HCT116 (cell line): ENCODE measurements around the gene THSD7B. TPM values are rescaled to one million over a fixed set of nuclear protein-coding genes. Genes with fewer than 3 reads are reported as not detected.
"Not testable (repeated sequence)": the region's sequence is repeated elsewhere in the genome, so short reads cannot be mapped to it uniquely, and the experiment has no call there.

Experiments used
- ATAC-seq: fragments of 200-7000 bp; cut with Tn5 transposase; 2 replicates; pipeline ENCODE4 v1.9.1; 2020; ENCODE audit warnings: mild to moderate bottlenecking, moderate library complexity
- BruUV-seq: library from RNA; stranded (reverse); fragments of 400-500 nt; replicated peaks from 2 replicates; lab custom pipeline; 2021; lab: Mats Ljungman, UMichigan
- CTCF ChIA-PET: fragments of 300-600 bp; sonication (Branson Sonifier 250); formaldehyde crosslinking; loops from one replicate; lab custom pipeline; 2021; ENCODE audit warnings: antibody characterized with exemption; lab: Charles Lee
- POLR2A ChIA-PET: fragments of 300-600, 350-600 bp; sonication (Branson Sonifier 250); formaldehyde crosslinking; loops from one replicate; lab custom pipeline; 2021; ENCODE audit warnings: antibody characterized with exemption; lab: Charles Lee
- RAD21 ChIA-PET, 2 experiments: fragments of 300-600 bp; sonication (Branson Sonifier 250); formaldehyde crosslinking; loops; one replicate each; lab custom pipeline; 2023; ENCODE audit warnings: low total read pairs in 2 of 2; ENCODE audit not compliant: uncharacterized antibody in 2 of 2, unreplicated experiment in 2 of 2, low non-redundant PET in 1 of 2; lab: Charles Lee
- DNase-seq: peaks from one replicate; pipeline ENCODE4 v3.0.0-alpha.2; 2010; ENCODE audit warnings: low read depth, low spot score
- H2AFZ ChIP-seq: fragments of 200-600 bp; shearing (Covaris generic), sonication (generic); 2 replicates; pipeline ENCODE4 v1.6.1; 2017; ENCODE audit warnings: low read depth, mixed run types, mixed read lengths, antibody characterized with exemption, low read length; ENCODE audit not compliant: poor library complexity, severe bottlenecking
- H3K27ac ChIP-seq: 2 replicates; pipeline ENCODE4 v1.5.1; 2012; ENCODE audit warnings: low read depth, low read length
- H3K27me3 ChIP-seq: fragments of 200-600 bp; sonication (generic); 2 replicates; pipeline ENCODE4 v1.6.1; 2016; ENCODE audit warnings: mixed run types, low read length, mixed read lengths; ENCODE audit not compliant: insufficient read depth
- H3K36me3 ChIP-seq, 2 experiments: fragments of 200-500 bp in 1 of 2; fragments of 200-600 bp in 1 of 2; sonication (Bioruptor generic) in 1 of 2; sonication (generic) in 1 of 2; 2 replicates each; pipeline versions ENCODE4 v1.5.1 to v1.6.1; 2014 to 2016; ENCODE audit warnings: low read length in 2 of 2, inconsistent platforms in 1 of 2, mixed read lengths in 1 of 2, mixed run types in 1 of 2; ENCODE audit not compliant: insufficient read depth in 2 of 2, control insufficient read depth in 1 of 2
- H3K4me1 ChIP-seq, 2 experiments: fragments of 200-600 bp in 1 of 2; sonication (generic) in 1 of 2; 2 replicates each; pipeline versions ENCODE4 v1.5.1 to v1.6.1; 2012 to 2017; ENCODE audit warnings: low read length in 2 of 2, inconsistent platforms in 1 of 2, mild to moderate bottlenecking in 1 of 2, mixed read lengths in 1 of 2, mixed run types in 1 of 2, moderate library complexity in 1 of 2; ENCODE audit not compliant: insufficient read depth in 2 of 2, control insufficient read depth in 1 of 2
- H3K4me2 ChIP-seq: fragments of 200-600 bp; sonication (generic); 2 replicates; pipeline ENCODE4 v1.6.1; 2017; ENCODE audit warnings: mixed run types, low read length, mixed read lengths
- H3K4me3 ChIP-seq, 2 experiments: fragments of 200-600 bp in 1 of 2; sonication (generic) in 1 of 2; replicated peaks in 1 of 2; 2 replicates each; pipeline ENCODE4 v1.5.1; 2011 to 2016; ENCODE audit warnings: low read length in 2 of 2, control low read depth in 1 of 2, low read depth in 1 of 2, mild to moderate bottlenecking in 1 of 2, mixed read lengths in 1 of 2, mixed run types in 1 of 2
- H3K79me2 ChIP-seq: fragments of 200-600 bp; sonication (generic); 2 replicates; pipeline ENCODE4 v1.6.1; 2017; ENCODE audit warnings: mild to moderate bottlenecking, mixed run types, low read length, moderate library complexity, mixed read lengths; ENCODE audit not compliant: insufficient read depth
- H3K9ac ChIP-seq: fragments of 200-600 bp; sonication (generic); 2 replicates; pipeline ENCODE4 v1.6.1; 2016; ENCODE audit warnings: low read length, mixed read lengths
- H3K9me2 ChIP-seq: fragments of 200-600 bp; sonication (generic), shearing (Covaris generic); 2 replicates; pipeline ENCODE4 v1.6.1; 2017; ENCODE audit warnings: mixed run types, mild to moderate bottlenecking, moderate library complexity; ENCODE audit not compliant: insufficient read depth
- H3K9me3 ChIP-seq, 2 experiments: fragments of 200-500 bp in 1 of 2; fragments of 200-600 bp in 1 of 2; sonication (Bioruptor generic) in 1 of 2; sonication (generic) in 1 of 2; 2 replicates each; pipeline ENCODE4 v1.6.1; 2014 to 2017; ENCODE audit warnings: low read length in 2 of 2, mixed read lengths in 2 of 2, inconsistent platforms in 1 of 2, low read depth in 1 of 2, mild to moderate bottlenecking in 1 of 2, mixed run types in 1 of 2, moderate library complexity in 1 of 2; ENCODE audit not compliant: control insufficient read depth in 1 of 2, insufficient read depth in 1 of 2
- H4K20me1 ChIP-seq: fragments of 200-600 bp; sonication (generic), shearing (Covaris generic); 2 replicates; pipeline ENCODE4 v1.6.1; 2017; ENCODE audit warnings: mixed run types, mild to moderate bottlenecking, moderate library complexity; ENCODE audit not compliant: insufficient read depth
- ATF3 ChIP-seq: IDR thresholded peaks from 2 replicates; pipeline ENCODE4 v1.6.1; 2012
- ELF1 ChIP-seq: IDR thresholded peaks from 2 replicates; pipeline ENCODE4 v1.6.1; 2012; ENCODE audit warnings: low read depth, borderline replicate concordance
- EZH2 ChIP-seq: fragments of 200-600 bp; sonication (generic); IDR thresholded peaks from 2 replicates; pipeline ENCODE4 v1.6.1; 2017; ENCODE audit warnings: antibody characterized with exemption, mixed run types
- EZH2phosphoT487 ChIP-seq: fragments of 200-600 bp; IDR thresholded peaks from 2 replicates; pipeline ENCODE4 v1.6.1; 2018; ENCODE audit warnings: antibody characterized with exemption, borderline replicate concordance
- POLR2A ChIP-seq: IDR thresholded peaks from 2 replicates; pipeline ENCODE4 v1.7.0; 2011; ENCODE audit warnings: borderline replicate concordance; ENCODE audit not compliant: insufficient read depth, insufficient read length; ENCODE audit errors: extremely low read depth
- REST ChIP-seq: IDR thresholded peaks from 2 replicates; pipeline ENCODE4 v1.6.1; 2012; ENCODE audit warnings: low read depth
- SIN3A ChIP-seq: IDR thresholded peaks from 2 replicates; pipeline ENCODE4 v1.6.1; 2012; ENCODE audit warnings: low read depth
- TCF7L2 ChIP-seq: IDR thresholded peaks from 2 replicates; pipeline ENCODE4 v1.7.0; 2011; ENCODE audit warnings: borderline replicate concordance, inconsistent platforms; ENCODE audit not compliant: insufficient read depth, insufficient read length; ENCODE audit errors: extremely low read depth
- YY1 ChIP-seq: IDR thresholded peaks from 2 replicates; pipeline ENCODE4 v1.6.1; 2011; ENCODE audit warnings: low read length, low read depth, moderate library complexity, mild to moderate bottlenecking; ENCODE audit not compliant: insufficient replicate concordance; ENCODE audit errors: extremely low read depth
- ZBTB33 ChIP-seq: IDR thresholded peaks from 2 replicates; pipeline ENCODE4 v1.6.1; 2011; ENCODE audit warnings: mild to moderate bottlenecking, low read length, moderate library complexity; ENCODE audit not compliant: insufficient replicate concordance; ENCODE audit errors: extremely low read depth
- ZFX ChIP-seq: fragments of 450-650 bp; IDR thresholded peaks from 2 replicates; pipeline ENCODE4 v1.6.1; 2017
- ZNF274 ChIP-seq: fragments of 200-500 bp; sonication (Bioruptor generic); IDR thresholded peaks from 2 replicates; pipeline ENCODE4 v1.6.1; 2014; ENCODE audit warnings: mild to moderate bottlenecking, low read depth, low read length, inconsistent platforms
- intact Hi-C: fragments of 100-400 bp; cut with micrococcal nuclease; formaldehyde crosslinking; loops from 2 replicates; pipeline ENCODE4 v1.10.0; 2022
- total RNA-seq: library from RNA; stranded (reverse); gene quantifications from one replicate; pipeline ENCODE4 v1.2.1, GENCODE V29; 2021; ENCODE audit not compliant: unreplicated experiment

Gene THSD7B
- total RNA-seq, 1 experiment from 2014 or later: not detected

GRCh38 chr2:137096187-137096586 is 330.8 kb downstream of the THSD7B start (continued):
- TF ChIP-seq REST (no peak), EZH2 (no peak), TCF7L2 (no peak), YY1 (no peak), POLR2A (no peak), EZH2phosphoT487 (no peak), ZBTB33 (no peak), ZNF274 (no peak)

GRCh38 chr2:137096693-137097092 is 331.3 kb downstream of the THSD7B start:
- ChIA-PET CTCF (no interaction called here), RAD21 (no interaction called here), POLR2A (no interaction called here)
- H3K9ac ChIP-seq: no peak overlapping the region
- H3K4me2 ChIP-seq: no peak overlapping the region
- DNase-seq (no peak), ATAC-seq (no peak)
- H3K79me2 ChIP-seq: no peaks in the 10 kb centered on the region
- H3K9me3 ChIP-seq: peaks cover 0 to 8% of the 10 kb centered on the region in 2 experiments; a peak in 1 of 4 replicates
- no peak overlapping the region for H3K4me3 ChIP-seq
- intact Hi-C loops: no loop called here
- H2AFZ ChIP-seq: no peak overlapping the region
- H3K9me2 ChIP-seq: no peaks in the 10 kb centered on the region
- no peak overlapping the region for H3K27ac ChIP-seq
- no peaks in the 10 kb centered on the region for H3K27me3 ChIP-seq
- H3K4me1 ChIP-seq: no peaks in the 10 kb centered on the region
- TF ChIP-seq ELF1 (no peak), ZFX (no peak), ATF3 (no peak), SIN3A (no peak)
- no peaks in the 10 kb centered on the region for H3K36me3 ChIP-seq
- no peaks in the 10 kb centered on the region for H4K20me1 ChIP-seq
- no TSS peak for BruUV-seq

GRCh38 chr2:137101814-137102213 is 336.5 kb downstream of the THSD7B start:
- DNase-seq, H3K9me2 ChIP-seq, CTCF ChIA-PET, H3K27ac ChIP-seq, ATAC-seq, intact Hi-C loops, H3K4me2 ChIP-seq, H3K9ac ChIP-seq, RAD21 ChIA-PET, BruUV-seq, H4K20me1 ChIP-seq, H3K4me1 ChIP-seq, H3K79me2 ChIP-seq, POLR2A ChIA-PET, H3K27me3 ChIP-seq, H3K9me3 ChIP-seq, H2AFZ ChIP-seq, H3K36me3 ChIP-seq, H3K4me3 ChIP-seq: not testable (repeated sequence)
